B cell (primary cell): ENCODE data around the gene MRPS25.

Source experiments
- EZH2 ChIP-seq: IDR thresholded peaks from 2 replicates; pipeline ENCODE4 v1.6.1; 2012; ENCODE audit warnings: borderline replicate concordance, low read depth, mild to moderate bottlenecking, moderate library complexity, low read length; ENCODE audit not compliant: insufficient read depth, poor library complexity, severe bottlenecking
- TF ChIP-seq, protein P1 (sequence below): fragments of 200-600 bp; IDR thresholded peaks from one replicate; pipeline ENCODE4 v1.8.0; 2022; ENCODE audit warnings: antibody characterized with exemption, mild to moderate bottlenecking

DNA sequence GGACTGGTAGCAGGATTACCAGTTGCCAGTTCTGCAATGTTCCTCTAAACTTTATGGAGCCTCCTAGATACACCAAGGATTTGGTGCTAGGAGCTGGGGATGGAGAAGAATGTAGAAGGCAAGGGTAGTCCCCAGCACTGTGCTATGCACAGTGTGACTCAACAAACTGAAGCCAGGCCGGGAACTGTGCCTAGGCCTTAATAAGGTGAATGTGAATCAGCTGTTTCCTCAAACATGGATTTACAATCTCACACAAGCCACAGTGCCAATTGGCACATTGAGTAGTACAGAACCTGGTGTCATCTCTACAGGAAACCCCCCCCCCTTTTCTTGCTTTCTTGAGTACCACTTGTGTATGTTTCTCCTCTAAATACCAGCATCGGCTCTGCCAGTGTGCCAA, 32.5 kb downstream of the MRPS25 start:
- TF ChIP-seq, protein P1, sequence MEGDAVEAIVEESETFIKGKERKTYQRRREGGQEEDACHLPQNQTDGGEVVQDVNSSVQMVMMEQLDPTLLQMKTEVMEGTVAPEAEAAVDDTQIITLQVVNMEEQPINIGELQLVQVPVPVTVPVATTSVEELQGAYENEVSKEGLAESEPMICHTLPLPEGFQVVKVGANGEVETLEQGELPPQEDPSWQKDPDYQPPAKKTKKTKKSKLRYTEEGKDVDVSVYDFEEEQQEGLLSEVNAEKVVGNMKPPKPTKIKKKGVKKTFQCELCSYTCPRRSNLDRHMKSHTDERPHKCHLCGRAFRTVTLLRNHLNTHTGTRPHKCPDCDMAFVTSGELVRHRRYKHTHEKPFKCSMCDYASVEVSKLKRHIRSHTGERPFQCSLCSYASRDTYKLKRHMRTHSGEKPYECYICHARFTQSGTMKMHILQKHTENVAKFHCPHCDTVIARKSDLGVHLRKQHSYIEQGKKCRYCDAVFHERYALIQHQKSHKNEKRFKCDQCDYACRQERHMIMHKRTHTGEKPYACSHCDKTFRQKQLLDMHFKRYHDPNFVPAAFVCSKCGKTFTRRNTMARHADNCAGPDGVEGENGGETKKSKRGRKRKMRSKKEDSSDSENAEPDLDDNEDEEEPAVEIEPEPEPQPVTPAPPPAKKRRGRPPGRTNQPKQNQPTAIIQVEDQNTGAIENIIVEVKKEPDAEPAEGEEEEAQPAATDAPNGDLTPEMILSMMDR = no peak
- no peak for TF ChIP-seq EZH2
